Measurements from ENCODE around the gene ZNF496.

ZNF496 gene

DNA sequence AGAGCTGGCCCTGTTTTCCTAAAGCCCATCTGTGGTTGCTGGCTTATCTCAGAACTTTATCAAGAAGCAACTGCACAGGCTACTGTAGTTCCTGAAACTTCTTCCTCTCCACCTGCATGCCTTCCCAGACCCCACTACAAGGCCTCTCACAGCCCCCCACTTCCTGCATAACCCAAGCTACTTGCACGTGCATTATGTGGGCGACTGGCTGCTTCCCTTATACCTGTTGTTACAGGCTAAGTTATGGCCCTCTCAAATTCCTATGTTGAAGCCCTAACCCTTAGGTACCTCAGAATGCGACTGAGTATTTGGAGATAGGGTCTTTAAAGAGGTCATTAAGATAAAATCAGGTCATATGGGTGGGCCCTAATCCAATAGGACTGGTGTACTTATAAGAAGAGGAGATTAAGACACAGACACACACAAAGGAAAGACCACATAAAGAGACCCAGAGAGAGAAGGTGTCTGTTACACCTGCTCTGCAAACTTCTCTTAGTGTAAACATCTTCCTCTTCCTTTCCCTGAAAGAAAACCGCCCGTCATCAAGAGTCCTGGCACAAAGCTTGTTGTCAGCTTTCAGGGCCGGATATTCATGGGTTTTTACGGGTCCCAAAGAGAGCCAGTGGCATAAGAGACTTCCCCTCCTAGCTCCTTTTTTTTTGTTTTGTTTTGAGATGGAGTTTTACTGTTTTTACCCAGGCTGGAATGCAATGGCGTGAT, 5.1 kb downstream of the ZNF496 start:
- FAIRE-seq = no peak

DNA sequence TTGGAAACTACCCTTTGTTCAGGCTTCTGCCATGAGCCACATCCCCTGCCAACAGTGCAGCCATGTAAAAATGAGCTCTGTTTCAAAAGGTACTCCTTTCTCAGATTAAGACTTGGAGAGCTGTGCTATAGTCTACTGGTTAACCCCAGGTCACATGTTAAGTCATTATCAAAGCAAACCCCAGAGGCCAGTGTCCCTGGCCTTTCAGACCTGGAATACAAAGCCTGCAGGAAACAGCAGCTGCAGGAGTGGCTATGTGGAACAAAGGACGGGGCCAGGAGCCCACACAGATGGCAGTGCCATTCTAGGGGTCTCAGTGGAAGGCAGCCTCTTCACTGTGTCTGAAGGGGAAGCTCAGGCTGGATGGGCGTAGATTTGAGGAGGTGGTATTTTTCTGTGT, 6.7 kb downstream of the ZNF496 start:
- FAIRE-seq = no peak

DNA sequence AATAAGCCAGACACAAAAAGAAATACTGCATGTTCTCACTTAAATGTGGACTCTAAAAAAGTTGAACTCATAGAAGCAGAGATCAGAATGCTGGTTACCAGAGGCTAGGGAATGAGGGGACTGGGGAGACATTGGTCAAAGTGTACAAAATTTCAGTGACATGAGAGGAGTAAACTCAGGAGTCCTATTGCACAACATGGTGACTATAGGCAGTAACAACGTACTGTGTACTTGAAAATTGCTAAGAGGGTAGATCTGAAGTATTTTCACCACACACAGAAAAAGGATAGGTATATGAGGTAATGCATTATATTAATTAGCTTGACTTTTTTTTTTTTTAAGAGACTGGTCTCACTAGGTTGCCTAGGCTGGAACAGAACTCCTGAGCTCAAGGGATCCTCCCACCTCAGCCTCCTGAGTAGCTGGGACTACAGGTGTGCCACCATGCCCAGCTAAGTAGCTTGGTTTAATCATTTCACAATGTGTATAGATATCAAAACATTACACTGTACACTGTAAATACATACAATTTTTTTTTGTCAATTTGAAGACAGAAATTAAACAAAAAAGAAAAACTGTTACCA, 7.4 kb downstream of the ZNF496 start:
- FAIRE-seq = no peak

DNA sequence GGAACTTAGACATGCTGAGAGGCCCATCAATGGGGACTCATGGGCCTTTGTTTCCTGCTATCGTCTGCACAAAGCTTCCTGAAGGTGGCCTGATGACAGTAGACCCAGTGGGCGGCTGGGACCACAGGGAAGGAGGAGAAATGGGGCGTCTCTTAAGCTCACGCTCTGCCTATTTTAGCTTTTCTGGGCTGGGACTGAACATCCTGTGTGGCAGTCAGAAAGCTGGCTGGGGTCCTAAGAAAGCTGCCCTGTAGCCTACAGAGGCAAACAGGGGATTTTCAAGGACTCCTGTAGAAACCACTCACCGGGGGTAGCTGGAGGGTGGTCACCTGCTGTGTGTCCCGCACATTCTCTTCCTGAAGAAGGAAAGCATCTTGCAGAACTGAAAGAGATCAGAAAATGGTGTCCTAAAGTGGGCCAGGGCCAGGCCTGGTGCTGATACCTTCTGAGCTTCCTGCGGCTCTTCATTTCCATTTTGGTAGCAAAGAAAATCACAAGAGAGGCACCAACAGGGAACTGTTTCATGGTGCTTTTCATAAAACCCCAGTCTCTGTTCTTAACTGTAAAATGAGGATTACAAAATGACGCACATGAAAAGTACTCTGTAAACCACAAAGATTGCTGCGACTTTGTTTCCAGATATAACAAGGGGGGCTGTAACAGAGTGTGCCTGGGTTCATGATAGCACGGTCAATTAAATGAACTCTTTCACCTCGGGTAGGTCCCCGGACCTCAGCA, 8.6 kb downstream of the ZNF496 start:
- no peak for FAIRE-seq

DNA sequence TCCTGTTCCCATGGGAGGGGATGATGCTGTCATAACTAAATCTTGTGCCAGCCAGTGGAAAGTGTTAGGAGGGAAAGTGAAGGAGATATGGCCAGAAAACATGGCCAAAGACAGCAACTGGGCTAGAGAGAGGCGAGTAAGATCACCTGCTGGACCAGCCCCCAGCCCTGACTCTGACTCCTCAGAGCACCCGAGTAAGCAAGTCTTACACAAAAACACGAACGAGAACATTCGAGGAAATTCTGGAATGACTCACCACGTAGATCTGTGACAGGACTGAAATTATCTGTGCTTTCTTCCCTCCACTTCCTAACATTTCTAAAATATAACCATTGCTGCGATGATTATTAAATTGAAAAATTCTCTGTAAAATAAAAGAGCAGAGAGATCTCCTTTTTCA, 9.2 kb downstream of the ZNF496 start:
- FAIRE-seq = no peak

DNA sequence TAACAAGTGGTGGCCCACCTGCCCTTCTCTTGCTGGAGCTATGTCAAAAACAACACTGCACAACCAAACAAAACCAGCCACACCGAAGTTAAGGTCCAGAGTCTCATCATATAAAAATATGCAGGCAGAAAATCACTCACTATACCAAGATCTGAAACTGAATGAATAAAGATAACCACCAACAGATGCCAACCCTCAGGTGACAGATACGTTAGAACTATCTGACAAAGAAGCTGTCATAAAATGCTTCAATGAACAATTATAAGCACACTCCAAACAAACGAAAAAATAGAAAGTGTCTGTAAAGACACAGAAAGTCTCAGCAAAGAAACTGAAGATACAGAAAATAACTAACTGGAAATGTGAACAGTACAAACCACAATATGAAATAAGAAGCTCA, 14.0 kb downstream of the ZNF496 start:
- no peak for FAIRE-seq

DNA sequence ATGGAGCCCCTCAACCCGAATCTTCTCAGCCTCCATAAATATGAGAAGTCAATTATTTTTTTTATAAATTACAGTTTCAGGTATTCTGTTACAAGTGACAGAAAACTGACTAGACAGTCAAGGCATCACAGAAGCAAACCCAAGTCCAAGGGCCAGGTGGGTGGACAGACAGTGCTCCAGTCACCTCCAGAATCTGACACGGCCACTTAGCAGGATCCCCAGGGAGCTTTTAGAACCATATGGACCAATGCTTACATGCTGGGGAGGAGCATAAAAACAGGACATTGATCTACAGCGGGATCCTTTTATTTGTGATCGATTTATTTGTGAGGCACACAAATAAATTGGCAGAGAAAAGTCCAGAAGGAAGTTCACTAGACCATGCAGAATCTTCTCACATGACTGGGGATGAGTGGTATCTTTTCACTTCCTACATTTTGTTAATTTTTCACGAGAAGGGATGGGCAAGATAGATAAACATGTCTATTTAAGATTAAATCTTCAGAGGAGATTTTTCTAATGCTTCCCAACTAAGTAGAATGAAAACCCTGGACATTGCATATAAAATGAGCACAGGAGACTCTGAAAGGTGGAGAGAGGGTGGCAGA, 15.0 kb downstream of the ZNF496 start:
- no peak for FAIRE-seq

DNA sequence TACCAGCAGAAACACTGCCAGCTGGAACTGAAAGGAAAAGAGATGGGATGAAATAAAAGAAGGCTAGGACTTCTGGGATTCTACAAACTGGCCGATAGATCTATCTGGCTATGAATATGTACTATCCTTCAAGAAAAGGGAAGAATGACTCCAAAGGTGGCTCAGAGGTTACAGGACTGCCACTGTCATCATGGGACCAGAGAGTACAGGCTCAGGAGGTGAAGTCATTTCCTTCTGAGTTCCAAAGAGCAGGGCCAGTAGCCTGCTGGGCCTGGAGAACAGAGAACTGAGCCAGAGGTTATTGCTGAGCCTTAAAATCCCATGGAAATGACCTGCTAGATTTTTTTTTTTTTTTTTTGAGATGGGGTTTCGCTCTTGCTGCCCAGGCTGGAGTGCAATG, 27.6 kb downstream of the ZNF496 start:
- FAIRE-seq = no peak

DNA sequence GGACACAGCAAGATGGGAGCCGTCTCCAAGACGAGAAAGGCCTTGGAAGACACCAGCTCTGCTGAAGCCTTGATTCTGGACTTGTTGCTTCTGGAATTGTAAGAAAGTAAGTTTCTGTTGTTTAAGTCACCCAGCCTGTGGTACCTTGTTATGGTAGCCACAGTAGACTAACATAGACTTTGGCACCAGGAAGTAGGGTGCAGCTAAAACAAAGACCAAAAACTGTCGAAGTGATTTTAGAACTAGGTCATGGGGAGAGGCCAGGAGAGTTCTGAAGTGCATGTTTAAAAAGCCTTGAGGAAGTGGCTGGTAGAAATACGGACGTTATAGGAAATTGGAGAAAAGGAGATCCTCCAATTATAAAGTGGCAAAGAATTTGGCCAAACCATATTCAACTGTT, 28.5 kb downstream of the ZNF496 start:
- FAIRE-seq = no peak

DNA sequence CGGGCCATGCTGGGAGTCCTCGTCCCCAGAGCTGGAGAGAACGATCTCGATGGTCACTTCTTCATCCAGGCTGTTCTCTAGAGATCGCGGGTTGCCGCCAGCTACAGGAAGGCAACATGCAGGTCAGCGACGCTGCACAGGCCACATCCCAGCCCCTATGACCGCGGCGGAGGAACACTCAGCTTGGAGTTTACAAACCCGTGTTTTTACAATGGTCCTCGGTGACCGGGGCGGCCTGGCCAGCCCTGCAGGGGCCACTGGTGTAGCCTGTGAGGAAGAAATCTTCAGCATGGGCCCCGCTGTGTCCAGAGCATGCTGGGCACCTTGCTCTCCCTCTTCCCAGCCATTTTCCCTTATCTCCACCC, 30.5 kb downstream of the ZNF496 start:
- FAIRE-seq = no peak

DNA sequence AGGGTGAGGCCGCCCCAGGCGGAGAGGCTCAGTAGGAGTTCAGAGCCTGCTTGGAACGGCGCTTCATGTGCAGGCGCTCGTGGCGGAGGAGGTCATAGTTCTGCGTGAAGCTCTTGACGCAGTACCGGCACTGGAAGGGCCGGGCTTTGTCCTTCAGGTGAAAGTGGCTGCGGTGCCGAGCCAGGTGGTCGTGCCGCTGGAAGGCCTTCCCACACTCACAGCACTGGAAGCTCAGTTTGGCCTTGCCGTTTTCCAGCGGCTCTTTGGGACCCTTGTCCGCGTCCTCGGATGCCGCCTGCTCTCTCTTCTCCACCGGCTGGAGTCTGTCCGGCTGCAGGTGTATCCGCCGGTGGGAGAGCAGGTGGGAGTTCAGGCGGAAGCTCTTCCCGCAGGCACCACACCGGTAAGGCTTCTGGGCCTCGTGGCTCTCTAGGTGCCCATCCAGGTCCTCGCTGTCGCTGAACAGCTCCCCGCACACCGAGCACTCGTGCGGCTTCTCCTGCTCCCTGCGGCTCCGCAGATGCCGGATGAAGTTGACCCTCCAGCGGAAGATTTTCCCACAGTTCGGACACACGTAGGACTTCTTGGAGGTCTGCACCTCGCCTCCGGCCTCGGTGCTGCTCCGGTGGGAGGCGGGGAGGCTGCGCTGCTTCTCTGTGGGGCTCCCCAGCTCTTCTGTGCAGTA, 31.0 kb downstream of the ZNF496 start:
- FAIRE-seq = no peak

DNA sequence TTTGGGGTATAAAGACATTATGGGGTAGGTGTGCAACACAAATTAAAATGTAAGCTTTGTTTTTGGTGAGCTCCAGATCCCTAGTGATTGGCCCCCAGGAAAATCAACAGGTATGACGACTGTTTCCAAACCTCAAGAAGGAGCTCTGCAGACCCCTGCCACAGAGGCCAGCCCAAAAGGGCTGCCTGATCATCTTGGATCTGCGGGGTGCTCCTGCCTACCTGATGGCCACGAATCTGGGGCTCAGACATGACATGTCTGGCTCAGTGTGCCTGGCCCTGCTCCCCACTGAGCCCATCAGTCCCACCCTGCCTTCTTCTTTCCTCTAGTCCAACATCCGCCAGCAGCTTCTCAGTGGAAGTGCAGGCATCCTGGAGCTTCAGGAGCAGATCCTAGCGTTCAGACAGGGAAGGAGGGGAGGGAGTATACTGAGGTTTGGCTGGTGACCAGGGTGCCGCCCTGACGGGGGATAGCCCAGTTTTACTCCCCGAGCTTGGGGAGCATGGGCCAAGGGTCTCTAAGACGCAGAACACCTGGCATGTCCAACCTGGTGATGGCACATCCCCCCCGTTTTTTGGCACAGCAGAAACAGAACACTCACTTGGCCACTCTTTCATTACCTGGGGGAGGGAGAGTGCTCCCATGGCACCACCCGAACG, 31.8 kb downstream of the ZNF496 start:
- no peak for FAIRE-seq

DNA sequence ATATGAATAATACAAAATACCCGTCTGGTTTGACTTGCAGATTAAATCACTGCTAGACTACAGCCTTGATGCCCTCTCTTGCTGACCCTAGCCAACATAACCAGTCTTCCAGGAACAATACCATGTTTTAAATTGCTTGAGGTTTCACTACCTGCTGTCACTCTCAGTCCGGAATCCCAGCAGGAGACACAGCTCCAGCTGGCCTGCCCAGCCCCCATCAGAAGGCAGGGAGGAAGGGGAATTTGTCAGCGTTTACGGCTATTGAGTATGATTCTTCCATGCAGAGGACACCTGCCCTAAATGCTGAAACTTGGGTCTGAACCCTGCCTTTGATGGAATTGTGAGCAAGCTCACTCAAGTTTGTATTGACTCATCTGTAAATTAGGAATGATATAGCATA, 33.0 kb downstream of the ZNF496 start:
- FAIRE-seq = no peak

DNA sequence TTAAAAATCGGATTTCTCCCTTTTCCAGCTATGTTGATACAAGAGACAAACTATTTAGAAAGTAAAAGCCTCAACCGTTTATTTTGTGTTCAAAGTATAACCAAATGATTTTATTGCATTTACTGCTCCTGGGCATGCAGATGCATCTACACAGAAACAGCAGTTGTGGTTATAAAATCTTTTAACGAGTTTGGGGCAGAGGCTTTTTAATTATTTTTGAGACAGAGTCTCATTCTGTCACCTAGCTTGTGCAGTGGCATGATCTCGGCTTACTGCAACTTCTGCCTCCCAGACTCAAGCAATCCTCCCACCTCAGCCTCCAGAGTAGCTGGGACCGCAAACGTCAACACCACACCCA, 33.6 kb downstream of the ZNF496 start:
- no peak for FAIRE-seq

DNA sequence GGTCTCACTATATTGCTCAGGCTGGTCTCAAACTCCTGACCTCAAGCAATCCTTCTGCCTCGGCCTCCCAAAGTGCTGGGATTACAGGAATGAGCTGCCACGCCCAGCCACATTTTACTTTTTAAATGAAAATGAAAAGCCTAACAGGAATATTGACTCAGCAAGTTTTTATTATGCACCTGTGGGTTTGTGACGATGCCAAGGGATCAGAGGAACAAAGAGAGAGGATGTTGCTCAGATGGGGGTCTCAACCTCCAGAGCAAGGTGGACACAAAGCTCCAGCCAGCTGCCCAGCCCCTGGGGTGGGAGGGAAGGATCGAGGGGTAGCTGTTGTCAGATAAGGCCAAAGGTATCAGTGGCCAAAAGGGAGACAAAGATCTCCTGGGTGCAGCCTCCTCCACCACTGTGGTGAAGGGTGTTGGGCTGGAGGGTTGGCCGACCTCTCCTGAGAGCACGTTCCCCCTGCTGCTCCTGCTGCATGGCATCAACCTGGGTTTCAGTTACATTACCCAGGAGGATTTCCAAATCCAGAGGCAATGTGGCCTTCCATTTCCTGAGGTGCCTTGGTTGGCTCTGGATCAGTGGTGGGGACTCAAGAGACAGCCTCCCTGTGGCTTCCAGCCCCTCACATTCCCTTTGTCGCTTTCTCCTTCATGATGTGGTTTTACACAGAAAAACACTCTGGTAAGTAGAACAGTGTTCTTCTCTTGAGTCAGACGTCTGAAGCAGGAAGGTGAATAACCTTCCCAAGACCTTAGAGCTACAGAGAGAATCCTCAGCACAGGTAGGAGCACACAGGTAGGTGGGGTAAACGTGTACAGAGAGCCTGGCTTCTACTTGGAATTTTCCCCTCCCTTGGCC, 34.2 kb downstream of the ZNF496 start:
- no peak for FAIRE-seq

DNA sequence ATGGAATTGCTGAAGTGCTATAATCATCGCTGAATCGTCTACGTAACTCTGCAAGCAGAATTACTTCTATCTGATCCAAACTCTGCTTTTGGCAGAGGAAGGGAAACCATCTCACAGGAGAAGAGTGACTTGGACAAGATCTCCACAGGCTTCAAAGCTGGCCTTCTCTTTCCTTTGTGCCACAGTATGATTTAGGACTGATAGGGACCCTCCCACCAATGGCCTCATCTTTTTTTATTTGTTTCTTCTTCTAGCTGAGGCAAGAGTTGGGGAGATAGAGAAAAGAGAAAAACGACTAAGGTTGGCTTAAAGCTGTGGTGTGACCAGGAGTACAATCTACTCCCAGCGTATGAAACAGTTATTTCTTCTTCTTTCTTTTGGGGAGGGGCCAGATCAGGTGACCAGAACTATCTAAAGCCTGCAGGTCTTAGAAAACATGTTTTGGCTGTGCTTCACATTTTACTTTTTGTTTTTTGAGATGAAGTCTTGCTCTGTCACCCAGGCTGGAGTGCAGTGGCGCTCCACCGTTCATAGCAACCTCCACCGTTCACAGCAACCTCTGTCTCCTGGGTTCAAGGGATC, 35.0 kb downstream of the ZNF496 start:
- FAIRE-seq = no peak

DNA sequence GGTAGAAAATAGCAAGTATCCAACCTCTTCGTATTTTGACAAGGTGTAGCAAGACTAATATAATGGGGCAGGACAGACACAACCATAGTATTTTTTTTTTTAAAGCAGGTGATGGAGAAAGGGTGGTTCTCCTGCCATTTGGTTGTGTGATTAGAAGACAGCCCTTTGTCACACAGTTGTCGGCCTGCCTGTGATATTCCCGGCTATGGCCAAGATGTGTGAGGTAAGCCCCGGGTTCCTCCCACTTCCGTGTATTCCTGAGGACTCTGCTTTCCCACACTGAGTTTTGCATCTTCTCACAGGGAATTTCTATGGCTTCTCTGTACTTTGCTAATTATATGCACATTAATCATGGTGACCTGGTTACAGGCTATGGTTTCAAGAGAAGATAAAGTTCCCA, 35.9 kb downstream of the ZNF496 start:
- no peak for FAIRE-seq

DNA sequence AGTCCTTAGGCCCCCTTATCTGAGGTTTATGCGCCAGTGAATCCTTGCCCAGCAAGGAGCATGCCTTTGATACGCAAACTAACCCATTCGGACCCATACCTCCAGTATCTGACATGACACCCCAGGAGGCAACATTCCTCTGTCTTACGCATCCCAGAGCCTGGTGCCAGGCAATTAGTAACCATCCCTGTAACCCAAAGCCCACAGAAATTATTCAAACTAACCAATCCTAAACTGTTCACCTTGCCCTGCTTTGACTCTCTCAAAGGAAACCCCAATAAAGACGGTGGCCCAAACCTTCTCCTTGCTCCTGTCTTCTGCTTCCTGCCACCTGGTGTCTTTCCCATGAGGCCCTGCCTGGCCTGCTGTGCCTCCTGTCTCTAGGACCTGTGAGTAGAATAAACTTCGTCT, 36.4 kb downstream of the ZNF496 start:
- FAIRE-seq = no peak

DNA sequence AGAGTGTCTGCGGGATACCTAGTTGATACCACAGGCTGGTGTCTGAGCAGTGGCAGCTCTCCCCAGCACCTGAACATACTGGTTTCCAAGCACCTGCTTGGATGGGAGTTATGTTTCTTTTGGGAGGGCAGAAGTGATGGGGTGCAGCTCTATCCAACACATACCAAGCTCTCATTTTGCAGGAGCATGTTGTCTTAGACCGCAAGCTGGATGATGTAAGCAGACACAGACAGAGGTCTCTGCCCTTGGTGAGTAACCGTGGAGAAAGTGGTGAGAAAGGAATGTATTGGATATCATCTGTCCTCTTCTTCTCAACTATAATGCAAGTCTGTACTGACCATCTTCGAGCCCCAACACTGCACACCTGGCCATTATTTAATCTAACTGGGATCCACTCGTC, 37.4 kb downstream of the ZNF496 start:
- no peak for FAIRE-seq

DNA sequence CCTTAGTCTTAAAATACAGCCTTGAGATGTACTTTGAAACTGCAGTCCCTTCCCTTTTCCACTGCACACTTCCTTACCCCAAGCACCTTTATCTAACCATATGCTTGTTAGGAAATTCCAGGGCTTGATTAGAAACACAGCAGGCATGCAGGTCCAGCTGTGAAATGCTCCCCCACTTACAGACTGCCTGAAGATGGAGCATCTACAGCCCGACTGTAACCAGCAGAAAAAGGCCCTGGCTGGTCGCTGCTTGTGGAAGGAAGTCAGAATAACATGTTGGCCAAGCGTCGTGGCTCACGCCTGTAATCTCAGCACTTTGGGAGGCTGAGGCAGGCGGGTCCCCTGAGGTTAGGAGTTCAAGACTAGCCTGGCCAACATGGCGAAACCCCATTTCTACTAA, 38.6 kb downstream of the ZNF496 start:
- no peak for FAIRE-seq

DNA sequence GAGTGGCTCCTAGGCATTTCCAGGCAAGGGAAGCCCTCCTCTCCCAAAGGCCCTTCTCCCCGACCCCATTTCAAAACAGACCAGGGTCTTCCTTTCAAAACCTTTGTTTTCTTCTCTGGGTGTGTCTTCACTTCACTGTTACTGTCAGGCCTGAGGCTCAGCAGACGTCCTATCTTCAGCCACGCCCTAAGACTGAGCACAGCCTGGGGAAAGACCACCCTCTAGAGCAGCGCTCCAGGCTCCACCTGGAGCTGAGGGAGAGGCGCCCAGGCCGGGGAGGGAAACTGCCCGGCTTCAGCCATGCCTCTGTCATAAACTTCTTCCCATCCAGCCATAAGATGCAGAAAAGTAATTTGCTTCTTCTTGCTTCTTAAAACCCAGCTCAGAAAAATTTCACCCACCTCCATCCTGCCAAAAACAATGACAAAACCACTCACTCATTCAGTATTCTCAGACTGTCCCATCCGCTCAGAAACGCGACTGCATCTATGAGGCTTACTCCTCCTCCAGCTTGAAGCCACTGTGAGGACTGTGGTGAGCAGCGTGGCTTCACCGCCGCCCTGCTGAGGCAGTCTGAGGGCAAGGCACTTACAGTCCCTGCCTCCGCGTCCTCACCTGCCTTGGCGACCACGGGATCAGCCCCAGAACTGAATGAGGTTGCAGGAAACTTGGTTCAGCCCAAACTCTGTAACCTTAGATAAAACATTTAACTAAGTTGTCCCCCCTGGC, 39.7 kb downstream of the ZNF496 start:
- no peak for FAIRE-seq

All from A204.1 (cell line).